Measurements from ENCODE around the gene PLCB4.

DNA sequence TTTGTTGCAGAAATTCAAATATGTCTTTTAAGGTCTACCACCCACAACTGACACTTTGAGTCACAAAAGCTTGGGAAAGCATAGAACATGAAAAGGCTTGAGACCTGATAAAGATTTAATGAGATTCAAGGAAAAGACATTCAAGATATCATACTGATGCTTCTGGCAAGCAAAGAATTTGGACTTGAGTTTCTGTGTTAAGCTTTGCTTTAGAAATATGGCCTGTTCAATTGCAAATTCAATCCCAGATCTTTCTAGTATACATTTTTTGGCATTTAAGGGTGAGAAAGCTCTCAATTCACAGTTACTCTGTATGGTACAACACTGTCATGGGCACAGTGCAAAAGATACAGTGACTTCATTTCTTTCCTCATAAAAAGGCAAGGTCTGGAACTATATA, 406.6 kb downstream of the PLCB4 start:
- TF ChIP-seq, protein P1, sequence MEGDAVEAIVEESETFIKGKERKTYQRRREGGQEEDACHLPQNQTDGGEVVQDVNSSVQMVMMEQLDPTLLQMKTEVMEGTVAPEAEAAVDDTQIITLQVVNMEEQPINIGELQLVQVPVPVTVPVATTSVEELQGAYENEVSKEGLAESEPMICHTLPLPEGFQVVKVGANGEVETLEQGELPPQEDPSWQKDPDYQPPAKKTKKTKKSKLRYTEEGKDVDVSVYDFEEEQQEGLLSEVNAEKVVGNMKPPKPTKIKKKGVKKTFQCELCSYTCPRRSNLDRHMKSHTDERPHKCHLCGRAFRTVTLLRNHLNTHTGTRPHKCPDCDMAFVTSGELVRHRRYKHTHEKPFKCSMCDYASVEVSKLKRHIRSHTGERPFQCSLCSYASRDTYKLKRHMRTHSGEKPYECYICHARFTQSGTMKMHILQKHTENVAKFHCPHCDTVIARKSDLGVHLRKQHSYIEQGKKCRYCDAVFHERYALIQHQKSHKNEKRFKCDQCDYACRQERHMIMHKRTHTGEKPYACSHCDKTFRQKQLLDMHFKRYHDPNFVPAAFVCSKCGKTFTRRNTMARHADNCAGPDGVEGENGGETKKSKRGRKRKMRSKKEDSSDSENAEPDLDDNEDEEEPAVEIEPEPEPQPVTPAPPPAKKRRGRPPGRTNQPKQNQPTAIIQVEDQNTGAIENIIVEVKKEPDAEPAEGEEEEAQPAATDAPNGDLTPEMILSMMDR (conservative IDR thresholded peaks at IDR 0.05) = no peak
- no peak for TF ChIP-seq EZH2 (IDR thresholded peaks at IDR 0.05; ENCODE audit: low read depth)

Measured in PC-9 (cell line).